Peyer's patch (tissue), 4 donors: ENCODE data around the gene GALNT17. TPM values are rescaled to one million over a fixed set of nuclear protein-coding genes. Genes with fewer than 3 reads are reported as not detected.

Experiments
- DNase-seq, 3 donors: peaks; one replicate each; pipeline ENCODE4 v3.0.0-alpha.2; 2017 to 2019
- H3K27ac ChIP-seq, 4 donors: fragments of 200-600 bp; sonication (generic); one replicate each; pipeline ENCODE4 v1.5.1; 2016 to 2019
- H3K27me3 ChIP-seq, 2 donors: fragments of 200-600 bp; sonication (generic); one replicate each; pipeline ENCODE4 v1.5.1; 2019
- H3K36me3 ChIP-seq, 3 donors: fragments of 200-600 bp; sonication (generic); one replicate each; pipeline ENCODE4 v1.5.1; 2016 to 2019
- H3K4me1 ChIP-seq, 4 donors: fragments of 200-600 bp; sonication (generic); one replicate each; pipeline ENCODE4 v1.5.1; 2016 to 2019
- H3K4me3 ChIP-seq, 4 donors: fragments of 200-600 bp; sonication (generic); 1 replicate in 3 of 4; 2 replicates in 1 of 4; pipeline ENCODE4 v1.5.1; 2016 to 2019; ENCODE audit warnings: mild to moderate bottlenecking in 1 of 4
- H3K9me3 ChIP-seq, 4 donors: fragments of 200-600 bp; sonication (generic); one replicate each; pipeline ENCODE4 v1.5.1; 2016 to 2019; ENCODE audit warnings: mild to moderate bottlenecking in 1 of 4
- POLR2A ChIP-seq, 2 donors: fragments of 450-650 bp; IDR thresholded peaks; one replicate each; pipeline ENCODE4 v1.5.1; 2017; ENCODE audit warnings: antibody characterized with exemption in 2 of 2, mild to moderate bottlenecking in 2 of 2, moderate library complexity in 2 of 2
- total RNA-seq, 4 donors: library from RNA; depleted of rRNA; stranded (reverse); fragments of >200 nt; gene quantifications; one replicate each; pipeline ENCODE4 v1.1.0, GENCODE V29; 2016
- TF ChIP-seq, protein P1 (sequence below), 6 experiments: fragments of 450-650 bp in 4 of 6; fragments of 200-600 bp in 2 of 6; sonication (generic) in 1 of 6; IDR thresholded peaks; one replicate each; pipeline ENCODE4 v1.5.1; 2017 to 2019; ENCODE audit warnings: antibody characterized with exemption in 6 of 6, mild to moderate bottlenecking in 3 of 6, moderate library complexity in 1 of 6

Gene GALNT17
- total RNA-seq, 4 donors from 2014 or later = 0.88 to 17.3 (median 2.3) TPM

DNA sequence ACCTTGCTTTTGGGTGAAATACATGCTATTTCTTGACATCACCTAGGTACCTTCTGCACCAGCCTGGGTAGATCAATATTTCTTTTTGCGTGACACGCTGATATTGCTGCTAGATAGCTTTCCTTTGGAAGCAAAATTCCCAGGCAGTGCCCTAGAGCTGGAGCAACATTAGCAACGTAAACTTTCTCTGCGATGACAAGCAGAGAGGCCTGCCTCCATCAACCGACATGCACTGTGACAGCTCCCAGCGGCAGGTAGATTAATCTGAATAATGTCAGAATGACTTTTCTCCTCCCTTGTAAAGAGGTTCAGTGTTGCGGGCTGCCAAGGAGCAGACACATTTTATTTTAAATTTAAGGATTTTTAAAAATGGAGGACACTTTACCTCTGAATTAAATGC, 307.4 kb downstream of the GALNT17 start:
- DNase-seq = no peak
- no peak overlapping the region for H3K27ac ChIP-seq
- H3K4me3 ChIP-seq = no peak overlapping the region
- no peaks in the 10 kb centered on the region for H3K9me3 ChIP-seq
- TF ChIP-seq, protein P1, sequence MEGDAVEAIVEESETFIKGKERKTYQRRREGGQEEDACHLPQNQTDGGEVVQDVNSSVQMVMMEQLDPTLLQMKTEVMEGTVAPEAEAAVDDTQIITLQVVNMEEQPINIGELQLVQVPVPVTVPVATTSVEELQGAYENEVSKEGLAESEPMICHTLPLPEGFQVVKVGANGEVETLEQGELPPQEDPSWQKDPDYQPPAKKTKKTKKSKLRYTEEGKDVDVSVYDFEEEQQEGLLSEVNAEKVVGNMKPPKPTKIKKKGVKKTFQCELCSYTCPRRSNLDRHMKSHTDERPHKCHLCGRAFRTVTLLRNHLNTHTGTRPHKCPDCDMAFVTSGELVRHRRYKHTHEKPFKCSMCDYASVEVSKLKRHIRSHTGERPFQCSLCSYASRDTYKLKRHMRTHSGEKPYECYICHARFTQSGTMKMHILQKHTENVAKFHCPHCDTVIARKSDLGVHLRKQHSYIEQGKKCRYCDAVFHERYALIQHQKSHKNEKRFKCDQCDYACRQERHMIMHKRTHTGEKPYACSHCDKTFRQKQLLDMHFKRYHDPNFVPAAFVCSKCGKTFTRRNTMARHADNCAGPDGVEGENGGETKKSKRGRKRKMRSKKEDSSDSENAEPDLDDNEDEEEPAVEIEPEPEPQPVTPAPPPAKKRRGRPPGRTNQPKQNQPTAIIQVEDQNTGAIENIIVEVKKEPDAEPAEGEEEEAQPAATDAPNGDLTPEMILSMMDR (IDR thresholded peaks at IDR 0.05) = no peak
- no peak for TF ChIP-seq POLR2A (IDR thresholded peaks at IDR 0.05)
- H3K4me1 ChIP-seq = no peaks in the 10 kb centered on the region
- no peaks in the 10 kb centered on the region for H3K27me3 ChIP-seq
- no peaks in the 10 kb centered on the region for H3K36me3 ChIP-seq

DNA sequence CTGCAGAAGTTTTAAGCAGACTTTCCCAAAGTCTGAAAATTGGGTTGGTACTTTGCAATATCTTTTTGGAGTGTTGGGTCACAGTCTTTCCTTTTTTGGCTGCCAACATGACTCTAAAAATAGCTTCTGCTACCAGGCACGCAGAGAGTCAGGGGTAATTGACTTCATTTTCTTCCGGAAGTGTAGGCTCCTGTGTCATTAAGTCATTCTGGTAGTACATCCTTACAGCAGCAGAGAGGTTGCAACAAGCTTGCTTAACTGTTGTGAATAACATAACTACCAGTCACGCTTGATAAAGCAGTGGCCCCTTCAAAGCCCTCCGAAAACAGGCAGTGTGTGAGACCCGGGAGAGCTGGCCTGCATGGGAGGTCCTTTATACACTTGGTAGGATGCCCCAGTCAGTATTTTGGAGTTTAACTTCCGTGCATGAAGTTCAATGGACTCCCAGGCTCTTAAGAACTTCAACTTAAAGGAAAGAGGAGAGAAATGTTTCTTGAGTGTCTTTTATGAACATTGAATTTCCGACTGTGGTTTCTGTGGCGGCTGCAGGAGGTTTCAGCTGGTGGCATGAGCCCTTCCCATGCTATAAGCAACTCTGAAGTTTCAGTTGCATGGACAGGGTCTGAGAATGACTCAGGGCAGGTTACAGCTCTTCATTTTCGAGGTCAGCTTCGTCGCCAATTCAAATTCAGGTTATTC, 310.7 kb downstream of the GALNT17 start:
- no peak overlapping the region for H3K27ac ChIP-seq
- H3K4me3 ChIP-seq = no peak overlapping the region
- H3K9me3 ChIP-seq = no peaks in the 10 kb centered on the region
- DNase-seq = no peak
- H3K27me3 ChIP-seq = no peaks in the 10 kb centered on the region
- no peaks in the 10 kb centered on the region for H3K36me3 ChIP-seq
- TF ChIP-seq POLR2A (IDR thresholded peaks at IDR 0.05) = no peak
- TF ChIP-seq, protein P1 (IDR thresholded peaks at IDR 0.05) = no peak
- no peaks in the 10 kb centered on the region for H3K4me1 ChIP-seq

DNA sequence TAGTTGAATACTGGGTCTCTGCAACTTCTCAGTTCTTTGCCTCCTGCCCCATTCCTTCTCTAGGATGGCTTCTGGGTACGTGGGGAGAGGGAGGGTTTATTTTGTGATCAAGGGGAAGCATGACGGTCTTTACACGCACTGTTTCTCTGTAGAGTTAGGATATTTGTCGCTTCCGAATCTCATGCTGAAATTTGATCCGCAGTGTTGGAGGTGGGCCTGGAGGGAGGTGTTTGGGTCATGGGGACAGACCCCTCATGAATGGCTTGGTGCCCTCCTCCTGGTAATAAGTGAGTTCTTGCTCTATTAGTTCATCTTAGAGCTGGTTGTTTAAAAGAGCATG, 311.2 kb downstream of the GALNT17 start:
- H3K4me3 ChIP-seq = no peak overlapping the region
- H3K27me3 ChIP-seq = no peaks in the 10 kb centered on the region
- H3K9me3 ChIP-seq = no peaks in the 10 kb centered on the region
- TF ChIP-seq, protein P1 (IDR thresholded peaks at IDR 0.05) = no peak
- no peak for TF ChIP-seq POLR2A (IDR thresholded peaks at IDR 0.05)
- no peak overlapping the region for H3K27ac ChIP-seq
- no peaks in the 10 kb centered on the region for H3K4me1 ChIP-seq
- no peaks in the 10 kb centered on the region for H3K36me3 ChIP-seq
- DNase-seq = no peak

DNA sequence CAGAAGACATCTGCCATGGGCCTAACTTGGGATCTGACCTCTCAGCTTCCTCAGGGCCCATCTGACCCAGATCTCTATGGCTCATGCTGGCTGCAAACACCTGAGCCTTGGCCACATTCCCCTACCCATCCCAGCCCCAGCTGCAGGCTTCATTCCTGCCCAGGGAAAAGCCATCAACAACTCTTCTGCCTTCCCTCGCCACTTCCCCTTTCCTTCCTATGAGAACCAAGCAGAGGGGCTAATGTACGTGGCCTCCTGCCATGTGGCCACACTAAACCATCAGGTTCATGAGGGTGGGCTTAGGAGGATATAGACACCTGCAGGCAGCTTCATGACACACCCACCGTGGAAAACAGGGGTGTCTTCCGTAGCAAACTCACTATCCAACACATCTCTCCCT, 312.2 kb downstream of the GALNT17 start:
- Histone ChIP-seq H3K4me3 (no peak overlapping the region), H3K36me3 (no peaks in the 10 kb centered on the region), H3K27me3 (no peaks in the 10 kb centered on the region), H3K4me1 (no peaks in the 10 kb centered on the region), H3K27ac (no peak overlapping the region), H3K9me3 (no peaks in the 10 kb centered on the region)
- no peak for TF ChIP-seq POLR2A (IDR thresholded peaks at IDR 0.05)
- TF ChIP-seq, protein P1 (IDR thresholded peaks at IDR 0.05) = no peak
- DNase-seq = no peak

DNA sequence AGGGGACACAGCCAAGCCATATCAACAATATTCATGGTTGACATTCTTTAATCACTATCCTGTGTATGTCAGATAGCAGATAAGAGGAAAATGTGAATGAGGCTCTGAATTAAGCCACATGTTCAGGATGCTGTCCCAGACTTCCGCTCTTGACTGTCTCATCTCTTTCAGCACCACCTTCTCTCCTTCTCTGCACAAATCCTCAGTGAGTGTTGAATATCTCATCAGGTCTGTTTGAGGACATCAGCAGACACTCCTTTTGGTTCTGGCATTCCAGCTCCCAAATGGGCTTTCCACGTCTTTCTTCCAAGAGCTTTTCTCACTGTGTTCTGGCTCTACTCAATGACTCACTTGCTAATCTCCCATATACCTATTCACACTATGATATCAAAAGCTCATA, 321.7 kb downstream of the GALNT17 start:
- no peaks in the 10 kb centered on the region for H3K36me3 ChIP-seq
- no peaks in the 10 kb centered on the region for H3K27me3 ChIP-seq
- DNase-seq = no peak
- no peaks in the 10 kb centered on the region for H3K4me1 ChIP-seq
- TF ChIP-seq, protein P1 (IDR thresholded peaks at IDR 0.05) = no peak
- no peak for TF ChIP-seq POLR2A (IDR thresholded peaks at IDR 0.05)
- H3K4me3 ChIP-seq = no peak overlapping the region
- no peak overlapping the region for H3K27ac ChIP-seq
- H3K9me3 ChIP-seq = no peaks in the 10 kb centered on the region

DNA sequence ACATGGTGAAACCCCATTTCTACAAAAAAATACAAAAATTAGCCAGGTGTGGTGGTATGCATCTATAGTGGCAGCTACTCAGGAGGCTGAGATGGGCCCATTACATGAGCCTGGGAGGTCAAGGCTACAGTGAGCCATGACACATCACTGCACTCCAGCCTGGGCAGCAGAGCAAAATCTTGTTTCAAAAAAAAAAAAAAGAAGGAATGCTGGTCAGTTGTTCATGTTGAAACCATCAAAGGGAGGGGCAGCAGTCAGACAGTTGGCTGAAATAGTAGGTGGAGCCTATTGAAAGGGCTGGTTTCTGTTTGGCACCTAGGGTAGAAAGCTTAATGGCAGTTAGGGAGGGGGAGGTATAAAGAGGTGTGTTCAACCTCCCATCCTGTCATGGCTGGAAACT, 323.0 kb downstream of the GALNT17 start:
- H3K27me3 ChIP-seq = no peaks in the 10 kb centered on the region
- H3K9me3 ChIP-seq = no peaks in the 10 kb centered on the region
- DNase-seq = no peak
- H3K4me3 ChIP-seq = no peak overlapping the region
- TF ChIP-seq, protein P1 (IDR thresholded peaks at IDR 0.05) = no peak
- no peak for TF ChIP-seq POLR2A (IDR thresholded peaks at IDR 0.05)
- H3K36me3 ChIP-seq = no peaks in the 10 kb centered on the region
- H3K27ac ChIP-seq = no peak overlapping the region
- H3K4me1 ChIP-seq = no peaks in the 10 kb centered on the region
